Tibial nerve (tissue), 4 donors: ENCODE data around the gene RASL10B. TPM values are rescaled to one million over a fixed set of nuclear protein-coding genes. Genes with fewer than 3 reads are reported as not detected.

Experiments
- DNase-seq, 2 donors: peaks; one replicate each; pipeline ENCODE4 v3.0.0-alpha.2; 2019; ENCODE audit warnings: low spot score in 2 of 2
- H3K27ac ChIP-seq, 4 donors: fragments of 200-600 bp; sonication (generic) in 3 of 4; one replicate each; pipeline ENCODE4 v1.5.1; 2017 to 2019; ENCODE audit warnings: mild to moderate bottlenecking in 1 of 4
- H3K27me3 ChIP-seq, 2 donors: fragments of 200-600 bp; sonication (generic) in 1 of 2; one replicate each; pipeline versions ENCODE4 v1.5.1 to v1.6.0; 2017 to 2019
- H3K36me3 ChIP-seq, 3 donors: fragments of 200-600 bp; sonication (generic); one replicate each; pipeline ENCODE4 v1.5.1; 2018 to 2019
- H3K4me1 ChIP-seq, 4 donors: fragments of 200-600 bp; sonication (generic) in 3 of 4; one replicate each; pipeline ENCODE4 v1.5.1; 2017 to 2019
- H3K4me3 ChIP-seq, 4 donors: fragments of 200-600 bp; sonication (generic) in 3 of 4; one replicate each; pipeline ENCODE4 v1.5.1; 2017 to 2019; ENCODE audit warnings: mild to moderate bottlenecking in 1 of 4, moderate library complexity in 1 of 4
- H3K9me3 ChIP-seq, 4 donors: fragments of 200-600 bp; sonication (generic) in 3 of 4; one replicate each; pipeline ENCODE4 v1.5.1; 2017 to 2019
- CTCF ChIP-seq, 5 experiments: fragments of 200-600 bp in 3 of 5; fragments of 450-650 bp in 2 of 5; sonication (generic) in 3 of 5; IDR thresholded peaks; one replicate each; pipeline ENCODE4 v1.5.1; 2016 to 2019; ENCODE audit warnings: antibody characterized with exemption in 5 of 5, mild to moderate bottlenecking in 3 of 5, moderate library complexity in 2 of 5
- EP300 ChIP-seq, 2 donors: sonication (generic); formaldehyde crosslinking; IDR thresholded peaks; one replicate each; pipeline ENCODE4 v1.6.1; 2017; ENCODE audit warnings: antibody characterized with exemption in 2 of 2, mild to moderate bottlenecking in 1 of 2
- POLR2A ChIP-seq, 2 donors: fragments of 450-650 bp; IDR thresholded peaks; one replicate each; pipeline ENCODE4 v1.6.1; 2017; ENCODE audit warnings: antibody characterized with exemption in 2 of 2, mild to moderate bottlenecking in 2 of 2, moderate library complexity in 2 of 2
- WGBS, 2 donors: methylation state at CpG; one replicate each; pipeline ENCODE4 v1.1.5; 2018; 5-methylcytosine and 5-hydroxymethylcytosine counted together
- total RNA-seq, 4 donors: library from RNA; depleted of rRNA; stranded (reverse); fragments of >200 nt; gene quantifications; one replicate each; pipeline ENCODE4 v1.1.0, GENCODE V29; 2016

Gene RASL10B
- total RNA-seq, 4 donors from 2014 or later = 8.4 to 25.3 (median 21.9) TPM

- DNase-seq = no peak
- peak overlapping the region in 1 of 4 donors; percentile 28 for H3K27ac ChIP-seq
- TF ChIP-seq EP300 (IDR thresholded peaks at IDR 0.05) = no peak
- 51 to 54% methylated on average over 2 of the region's 2 CpGs for WGBS, 2 donors
- no peaks in the 10 kb centered on the region for H3K27me3 ChIP-seq
- H3K9me3 ChIP-seq = no peaks in the 10 kb centered on the region
- no peak overlapping the region for H3K4me3 ChIP-seq
- peaks cover 0 to 32% (median 11%) of the 10 kb centered on the region in 4 donors for H3K4me1 ChIP-seq
- peaks cover 0 to 43% (median 20%) of the 10 kb centered on the region in 3 donors for H3K36me3 ChIP-seq
Observed at GRCh38 chr17:35725802-35726126, 5.7 kb upstream of the RASL10B start.

GRCh38 chr17:35726127-35726952 is 5.1 kb upstream of the RASL10B start:
- Histone ChIP-seq H3K9me3 (no peaks in the 10 kb centered on the region), H3K4me1 (peaks cover 0 to 38% (median 16%) of the 10 kb centered on the region in 4 donors), H3K36me3 (peaks cover 0 to 41% (median 20%) of the 10 kb centered on the region in 3 donors), H3K27me3 (no peaks in the 10 kb centered on the region), H3K4me3 (no peak overlapping the region), H3K27ac (peak overlapping the region in 2 of 4 donors; percentile 5 to 38)
- TF ChIP-seq POLR2A (IDR thresholded peaks at IDR 0.05) (no peak), CTCF (IDR thresholded peaks at IDR 0.05) (no peak)
- 32 to 54% methylated on average over 2 to 6 of the region's 6 CpGs for WGBS, 2 donors
- DNase-seq = peak; percentile 53 to 65

GRCh38 chr17:35726953-35727460 is 4.4 kb upstream of the RASL10B start:
- TF ChIP-seq EP300 (IDR thresholded peaks at IDR 0.05) = no peak
- no peak for TF ChIP-seq POLR2A (IDR thresholded peaks at IDR 0.05)
- no peak for TF ChIP-seq CTCF (IDR thresholded peaks at IDR 0.05)
- 63 to 71% methylated on average over 5 of the region's 5 CpGs for WGBS, 2 donors
- H3K9me3 ChIP-seq = no peaks in the 10 kb centered on the region

GRCh38 chr17:35727635-35728034 is 3.8 kb upstream of the RASL10B start:
- Histone ChIP-seq H3K27me3 (no peaks in the 10 kb centered on the region), H3K4me3 (no peak overlapping the region), H3K4me1 (peaks cover 0 to 48% (median 17%) of the 10 kb centered on the region in 4 donors), H3K27ac (no peak overlapping the region), H3K9me3 (no peaks in the 10 kb centered on the region), H3K36me3 (peaks cover 0 to 31% (median 20%) of the 10 kb centered on the region in 3 donors)
- no peak for DNase-seq
- WGBS, 2 donors = 84 to 86% methylated on average over 5 of the region's 5 CpGs
- TF ChIP-seq POLR2A (IDR thresholded peaks at IDR 0.05) (no peak), EP300 (IDR thresholded peaks at IDR 0.05) (no peak), CTCF (IDR thresholded peaks at IDR 0.05) (no peak)

More at GRCh38 chr17:35726953-35727460, 4.4 kb upstream of the RASL10B start:
- Histone ChIP-seq H3K4me1 (peaks cover 0 to 42% (median 17%) of the 10 kb centered on the region in 4 donors), H3K4me3 (no peak overlapping the region), H3K27me3 (no peaks in the 10 kb centered on the region), H3K36me3 (peaks cover 0 to 35% (median 20%) of the 10 kb centered on the region in 3 donors), H3K27ac (peak overlapping the region in 2 of 4 donors; percentile 5 to 38)
- no peak for DNase-seq

GRCh38 chr17:35728551-35728950 is 2.9 kb upstream of the RASL10B start:
- peaks cover 0 to 25% (median 20%) of the 10 kb centered on the region in 3 donors for H3K36me3 ChIP-seq
- 78 to 90% methylated on average over 3 of the region's 3 CpGs for WGBS, 2 donors
- no peaks in the 10 kb centered on the region for H3K9me3 ChIP-seq
- H3K4me3 ChIP-seq = no peak overlapping the region
- peaks cover 0 to 49% (median 17%) of the 10 kb centered on the region in 4 donors for H3K4me1 ChIP-seq
- H3K27ac ChIP-seq = no peak overlapping the region
- H3K27me3 ChIP-seq = no peaks in the 10 kb centered on the region
- no peak for TF ChIP-seq POLR2A (IDR thresholded peaks at IDR 0.05)
- no peak for TF ChIP-seq EP300 (IDR thresholded peaks at IDR 0.05)
- TF ChIP-seq CTCF (IDR thresholded peaks at IDR 0.05) = no peak
- no peak for DNase-seq
